Measurements from ENCODE around the gene SPTB. TPM values are rescaled to one million over a fixed set of nuclear protein-coding genes. Genes with fewer than 3 reads are reported as not detected.

SPTB gene
- total RNA-seq, 1 donor from 2014 or later, result 8.9 TPM

DNA sequence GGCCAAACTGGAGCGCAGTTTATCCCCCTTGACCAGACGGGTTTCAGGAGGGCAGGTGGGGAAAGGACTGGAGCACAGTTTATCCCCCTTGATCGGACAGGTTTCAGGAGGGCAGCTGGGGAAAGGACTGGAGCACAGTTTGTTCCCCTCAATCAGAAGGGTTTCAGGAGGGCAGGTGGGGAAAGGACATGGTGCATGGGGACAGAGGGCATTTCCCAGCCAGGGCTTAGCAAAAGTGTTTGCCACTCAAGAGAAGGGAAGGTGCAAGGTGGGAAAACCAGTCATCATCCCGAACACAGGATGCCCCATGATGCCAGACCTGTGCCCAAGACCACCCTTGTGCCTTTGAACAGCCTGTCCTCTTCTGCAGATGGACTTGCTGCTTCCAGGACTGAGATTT is 54.7 kb downstream of the SPTB start:
- Mint-ChIP-seq H3K36me3 (no peaks in the 10 kb centered on the region), H3K4me1 (peaks cover 18% of the 10 kb centered on the region), H3K27ac (no peak overlapping the region), H3K9me3 (no peaks in the 10 kb centered on the region), H3K4me3 (no peak overlapping the region), H3K27me3 (ENCODE audit: low read depth) (peaks cover 6% of the 10 kb centered on the region)
- DNase-seq (ENCODE audit: low spot score in 2 of 2, unreplicated experiment in 2 of 2), result no peak
- TF ChIP-seq, protein P1, sequence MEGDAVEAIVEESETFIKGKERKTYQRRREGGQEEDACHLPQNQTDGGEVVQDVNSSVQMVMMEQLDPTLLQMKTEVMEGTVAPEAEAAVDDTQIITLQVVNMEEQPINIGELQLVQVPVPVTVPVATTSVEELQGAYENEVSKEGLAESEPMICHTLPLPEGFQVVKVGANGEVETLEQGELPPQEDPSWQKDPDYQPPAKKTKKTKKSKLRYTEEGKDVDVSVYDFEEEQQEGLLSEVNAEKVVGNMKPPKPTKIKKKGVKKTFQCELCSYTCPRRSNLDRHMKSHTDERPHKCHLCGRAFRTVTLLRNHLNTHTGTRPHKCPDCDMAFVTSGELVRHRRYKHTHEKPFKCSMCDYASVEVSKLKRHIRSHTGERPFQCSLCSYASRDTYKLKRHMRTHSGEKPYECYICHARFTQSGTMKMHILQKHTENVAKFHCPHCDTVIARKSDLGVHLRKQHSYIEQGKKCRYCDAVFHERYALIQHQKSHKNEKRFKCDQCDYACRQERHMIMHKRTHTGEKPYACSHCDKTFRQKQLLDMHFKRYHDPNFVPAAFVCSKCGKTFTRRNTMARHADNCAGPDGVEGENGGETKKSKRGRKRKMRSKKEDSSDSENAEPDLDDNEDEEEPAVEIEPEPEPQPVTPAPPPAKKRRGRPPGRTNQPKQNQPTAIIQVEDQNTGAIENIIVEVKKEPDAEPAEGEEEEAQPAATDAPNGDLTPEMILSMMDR (IDR thresholded peaks at IDR 0.05; ENCODE audit: unreplicated experiment), result no peak

GRCh38 chr14:64824471-64824870 is 55.2 kb downstream of the SPTB start:
- no peak for DNase-seq (ENCODE audit: low spot score in 2 of 2, unreplicated experiment in 2 of 2)
- Mint-ChIP-seq H3K9me3 (no peaks in the 10 kb centered on the region), H3K27ac (no peak overlapping the region), H3K4me1 (peaks cover 18% of the 10 kb centered on the region), H3K4me3 (no peak overlapping the region), H3K36me3 (no peaks in the 10 kb centered on the region), H3K27me3 (ENCODE audit: low read depth) (peaks cover 6% of the 10 kb centered on the region)
- TF ChIP-seq, protein P1 (IDR thresholded peaks at IDR 0.05; ENCODE audit: unreplicated experiment), result no peak

DNA sequence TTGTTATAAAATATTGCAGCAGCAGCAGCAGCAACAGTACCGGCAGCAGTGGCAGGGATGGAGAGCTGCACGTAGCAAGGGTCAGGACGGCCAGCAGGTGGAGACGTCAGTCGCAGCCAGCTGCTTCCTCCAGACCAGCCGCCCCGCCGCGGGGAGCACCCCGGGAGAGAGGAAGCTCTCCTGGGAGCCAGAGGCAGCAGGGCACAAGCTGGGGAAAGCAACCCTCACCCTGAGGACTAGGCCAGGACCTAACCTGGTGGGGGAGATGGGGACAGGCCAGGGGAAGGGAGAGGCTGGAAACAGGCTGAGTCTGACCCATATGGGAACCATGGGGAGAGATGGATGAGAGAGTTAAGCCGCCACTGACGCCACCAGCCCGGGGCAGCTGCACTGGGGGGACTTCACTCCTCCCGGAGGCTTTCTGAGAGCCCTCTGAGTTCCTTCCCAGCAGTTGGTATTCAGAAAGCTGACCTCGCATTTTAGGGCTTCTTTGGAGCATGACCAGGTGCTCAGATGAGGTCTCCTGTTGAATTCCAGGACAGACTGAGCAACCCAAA is 56.3 kb downstream of the SPTB start:
- H3K4me1 Mint-ChIP-seq, result peaks cover 18% of the 10 kb centered on the region
- peak; percentile 73 to 83 for DNase-seq (ENCODE audit: low spot score in 2 of 2, unreplicated experiment in 2 of 2)
- H3K9me3 Mint-ChIP-seq, result no peaks in the 10 kb centered on the region
- H3K27ac Mint-ChIP-seq, result peak overlapping the region; percentile 66
- peak overlapping the region; percentile 31 for H3K4me3 Mint-ChIP-seq
- peaks cover 7% of the 10 kb centered on the region for H3K27me3 Mint-ChIP-seq (ENCODE audit: low read depth)
- H3K36me3 Mint-ChIP-seq, result no peaks in the 10 kb centered on the region
- TF ChIP-seq, protein P1 (IDR thresholded peaks at IDR 0.05; ENCODE audit: unreplicated experiment), result peak; percentile 69

- H3K27ac Mint-ChIP-seq, result no peak overlapping the region
- peaks cover 7% of the 10 kb centered on the region for H3K27me3 Mint-ChIP-seq (ENCODE audit: low read depth)
- TF ChIP-seq, protein P1 (IDR thresholded peaks at IDR 0.05; ENCODE audit: unreplicated experiment), result no peak
- no peak for DNase-seq (ENCODE audit: low spot score in 2 of 2, unreplicated experiment in 2 of 2)
- no peaks in the 10 kb centered on the region for H3K9me3 Mint-ChIP-seq
- H3K4me1 Mint-ChIP-seq, result peaks cover 18% of the 10 kb centered on the region
- H3K4me3 Mint-ChIP-seq, result no peak overlapping the region
- no peaks in the 10 kb centered on the region for H3K36me3 Mint-ChIP-seq
Measured at GRCh38 chr14:64821651-64822050, 58.1 kb downstream of the SPTB start.

DNA sequence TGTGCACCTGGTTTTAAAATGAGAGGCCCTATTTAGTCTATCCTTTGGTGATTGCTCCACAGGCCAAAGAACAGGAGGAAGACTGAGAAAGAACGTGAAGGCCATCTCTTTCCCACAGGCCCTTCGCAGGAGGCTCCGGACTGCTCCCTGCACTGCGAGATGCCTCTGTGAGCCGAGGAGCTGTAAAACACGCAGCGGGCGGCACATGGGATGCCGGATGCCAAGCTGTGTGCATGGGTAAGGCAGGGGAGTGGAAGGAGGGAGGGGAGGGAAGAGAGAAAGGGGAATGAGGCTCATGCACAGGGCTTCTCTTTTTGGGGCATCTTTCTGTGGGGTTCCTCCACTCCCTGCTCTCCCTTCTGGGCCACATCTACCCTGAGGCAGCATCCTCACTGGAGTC is 61.6 kb downstream of the SPTB start:
- peaks cover 1% of the 10 kb centered on the region for H3K27me3 Mint-ChIP-seq (ENCODE audit: low read depth)
- no peak for DNase-seq (ENCODE audit: low spot score in 2 of 2, unreplicated experiment in 2 of 2)
- H3K4me1 Mint-ChIP-seq, result peaks cover 8% of the 10 kb centered on the region
- TF ChIP-seq, protein P1 (IDR thresholded peaks at IDR 0.05; ENCODE audit: unreplicated experiment), result no peak
- H3K36me3 Mint-ChIP-seq, result no peaks in the 10 kb centered on the region
- H3K4me3 Mint-ChIP-seq, result no peak overlapping the region
- H3K27ac Mint-ChIP-seq, result no peak overlapping the region
- no peaks in the 10 kb centered on the region for H3K9me3 Mint-ChIP-seq

DNA sequence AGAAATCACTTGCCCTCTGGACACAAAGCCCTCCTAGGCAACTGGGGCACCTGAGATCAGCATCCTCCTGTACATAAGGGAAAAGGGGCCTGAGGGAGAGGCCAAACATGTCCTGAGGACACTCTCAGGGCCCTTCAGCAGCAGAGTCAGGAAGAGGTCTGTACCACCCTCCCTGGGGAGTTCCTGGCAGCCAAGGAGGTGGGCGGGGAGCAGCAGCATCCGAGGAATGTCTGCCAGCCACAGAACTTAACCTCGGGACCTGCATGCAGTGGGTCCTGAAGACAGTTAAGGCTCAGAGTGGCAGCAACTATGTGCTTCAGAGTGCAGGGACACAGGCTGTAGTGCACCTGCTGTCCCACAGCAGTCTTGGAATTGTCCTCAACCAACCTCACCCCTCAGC is 62.1 kb downstream of the SPTB start:
- no peaks in the 10 kb centered on the region for H3K9me3 Mint-ChIP-seq
- no peak for DNase-seq (ENCODE audit: low spot score in 2 of 2, unreplicated experiment in 2 of 2)
- H3K27me3 Mint-ChIP-seq (ENCODE audit: low read depth), result peaks cover 1% of the 10 kb centered on the region
- H3K36me3 Mint-ChIP-seq, result no peaks in the 10 kb centered on the region
- TF ChIP-seq, protein P1 (IDR thresholded peaks at IDR 0.05; ENCODE audit: unreplicated experiment), result no peak
- H3K4me3 Mint-ChIP-seq, result no peak overlapping the region
- no peak overlapping the region for H3K27ac Mint-ChIP-seq
- peaks cover 6% of the 10 kb centered on the region for H3K4me1 Mint-ChIP-seq
